Measurements from ENCODE around the gene MBNL2.

Gene MBNL2

GRCh38 chr13:97253581-97254293 is 31.6 kb downstream of the MBNL2 start:
- no peak for DNase-seq (ENCODE audit: low read depth)

- no peak for DNase-seq (ENCODE audit: low read depth)
Measured at GRCh38 chr13:97254816-97255215, 32.7 kb downstream of the MBNL2 start.

- no peak for DNase-seq (ENCODE audit: low read depth)
Measured at GRCh38 chr13:97255515-97256021, 33.4 kb downstream of the MBNL2 start.

GRCh38 chr13:97256343-97256783 is 34.2 kb downstream of the MBNL2 start:
- DNase-seq (ENCODE audit: low read depth) = peak; percentile 57

- DNase-seq (ENCODE audit: low read depth) = no peak
Measured at GRCh38 chr13:97257228-97257755, 35.2 kb downstream of the MBNL2 start.

GRCh38 chr13:97257800-97258799 is 36.0 kb downstream of the MBNL2 start:
- peak; percentile 55 for DNase-seq (ENCODE audit: low read depth)

GRCh38 chr13:97258801-97259200 is 36.7 kb downstream of the MBNL2 start:
- DNase-seq (ENCODE audit: low read depth) = no peak

- no peak for DNase-seq (ENCODE audit: low read depth)
Measured at GRCh38 chr13:97259410-97259797, 37.3 kb downstream of the MBNL2 start.

- DNase-seq (ENCODE audit: low read depth) = peak; percentile 35
Measured at GRCh38 chr13:97259798-97260714, 37.9 kb downstream of the MBNL2 start.

- DNase-seq (ENCODE audit: low read depth) = no peak
Measured at GRCh38 chr13:97261254-97262005, 39.3 kb downstream of the MBNL2 start.

GRCh38 chr13:97262058-97262457 is 39.9 kb downstream of the MBNL2 start:
- no peak for DNase-seq (ENCODE audit: low read depth)

GRCh38 chr13:97263160-97263559 is 41.0 kb downstream of the MBNL2 start:
- no peak for DNase-seq (ENCODE audit: low read depth)

- no peak for DNase-seq (ENCODE audit: low read depth)
Measured at GRCh38 chr13:97264663-97265062, 42.5 kb downstream of the MBNL2 start.

- no peak for DNase-seq (ENCODE audit: low read depth)
Measured at GRCh38 chr13:97266332-97266731, 44.2 kb downstream of the MBNL2 start.

GRCh38 chr13:97266772-97267417 is 44.8 kb downstream of the MBNL2 start:
- no peak for DNase-seq (ENCODE audit: low read depth)

- DNase-seq (ENCODE audit: low read depth) = no peak
Measured at GRCh38 chr13:97267418-97268059, 45.4 kb downstream of the MBNL2 start.

GRCh38 chr13:97268772-97269171 is 46.6 kb downstream of the MBNL2 start:
- DNase-seq (ENCODE audit: low read depth) = no peak

- DNase-seq (ENCODE audit: low read depth) = no peak
Measured at GRCh38 chr13:97269603-97270002, 47.5 kb downstream of the MBNL2 start.

- DNase-seq (ENCODE audit: low read depth) = no peak
Measured at GRCh38 chr13:97272526-97272925, 50.4 kb downstream of the MBNL2 start.

Data from HS-5 (cell line).